ENCODE measurements around the gene MID2.
"Not testable (repeated sequence)": the region's sequence is repeated elsewhere in the genome, so short reads cannot be mapped to it uniquely, and the experiment has no call there.

Gene MID2, protein sequence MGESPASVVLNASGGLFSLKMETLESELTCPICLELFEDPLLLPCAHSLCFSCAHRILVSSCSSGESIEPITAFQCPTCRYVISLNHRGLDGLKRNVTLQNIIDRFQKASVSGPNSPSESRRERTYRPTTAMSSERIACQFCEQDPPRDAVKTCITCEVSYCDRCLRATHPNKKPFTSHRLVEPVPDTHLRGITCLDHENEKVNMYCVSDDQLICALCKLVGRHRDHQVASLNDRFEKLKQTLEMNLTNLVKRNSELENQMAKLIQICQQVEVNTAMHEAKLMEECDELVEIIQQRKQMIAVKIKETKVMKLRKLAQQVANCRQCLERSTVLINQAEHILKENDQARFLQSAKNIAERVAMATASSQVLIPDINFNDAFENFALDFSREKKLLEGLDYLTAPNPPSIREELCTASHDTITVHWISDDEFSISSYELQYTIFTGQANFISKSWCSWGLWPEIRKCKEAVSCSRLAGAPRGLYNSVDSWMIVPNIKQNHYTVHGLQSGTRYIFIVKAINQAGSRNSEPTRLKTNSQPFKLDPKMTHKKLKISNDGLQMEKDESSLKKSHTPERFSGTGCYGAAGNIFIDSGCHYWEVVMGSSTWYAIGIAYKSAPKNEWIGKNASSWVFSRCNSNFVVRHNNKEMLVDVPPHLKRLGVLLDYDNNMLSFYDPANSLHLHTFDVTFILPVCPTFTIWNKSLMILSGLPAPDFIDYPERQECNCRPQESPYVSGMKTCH

DNA sequence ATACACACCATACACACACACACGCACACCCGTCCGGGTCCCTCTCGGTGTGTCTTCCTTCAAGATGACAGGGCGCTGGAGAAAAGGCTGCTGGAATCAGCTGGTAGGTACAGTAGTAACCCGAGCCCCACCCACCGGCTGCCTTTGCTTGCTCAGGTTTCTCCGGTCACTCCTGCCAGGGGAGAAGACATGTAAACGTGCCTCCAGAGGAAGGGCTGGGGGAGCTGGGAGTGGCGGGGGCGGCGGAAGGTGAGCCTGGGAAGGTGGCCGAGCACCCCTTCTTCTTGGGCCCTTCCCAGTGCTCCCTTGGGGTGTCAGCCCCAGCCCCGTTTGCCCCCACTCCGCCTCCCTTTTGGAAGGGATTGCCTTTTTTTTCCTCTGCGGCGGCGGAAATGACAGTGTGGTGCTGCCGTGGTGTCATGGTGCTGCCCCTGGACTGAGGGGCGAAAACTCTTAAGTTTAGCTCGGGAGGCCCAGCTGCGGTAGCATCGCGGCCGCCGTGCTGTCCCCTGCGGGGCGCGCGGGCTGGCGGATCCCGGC lies at the start of gene MID2:
Gene MID2, plus strand, starts transcription at position 169 of the 540 bp plus-strand sequence. CDS start 561 bp downstream, outside the sequence.
- DNase-seq: peak; percentile 58

DNA sequence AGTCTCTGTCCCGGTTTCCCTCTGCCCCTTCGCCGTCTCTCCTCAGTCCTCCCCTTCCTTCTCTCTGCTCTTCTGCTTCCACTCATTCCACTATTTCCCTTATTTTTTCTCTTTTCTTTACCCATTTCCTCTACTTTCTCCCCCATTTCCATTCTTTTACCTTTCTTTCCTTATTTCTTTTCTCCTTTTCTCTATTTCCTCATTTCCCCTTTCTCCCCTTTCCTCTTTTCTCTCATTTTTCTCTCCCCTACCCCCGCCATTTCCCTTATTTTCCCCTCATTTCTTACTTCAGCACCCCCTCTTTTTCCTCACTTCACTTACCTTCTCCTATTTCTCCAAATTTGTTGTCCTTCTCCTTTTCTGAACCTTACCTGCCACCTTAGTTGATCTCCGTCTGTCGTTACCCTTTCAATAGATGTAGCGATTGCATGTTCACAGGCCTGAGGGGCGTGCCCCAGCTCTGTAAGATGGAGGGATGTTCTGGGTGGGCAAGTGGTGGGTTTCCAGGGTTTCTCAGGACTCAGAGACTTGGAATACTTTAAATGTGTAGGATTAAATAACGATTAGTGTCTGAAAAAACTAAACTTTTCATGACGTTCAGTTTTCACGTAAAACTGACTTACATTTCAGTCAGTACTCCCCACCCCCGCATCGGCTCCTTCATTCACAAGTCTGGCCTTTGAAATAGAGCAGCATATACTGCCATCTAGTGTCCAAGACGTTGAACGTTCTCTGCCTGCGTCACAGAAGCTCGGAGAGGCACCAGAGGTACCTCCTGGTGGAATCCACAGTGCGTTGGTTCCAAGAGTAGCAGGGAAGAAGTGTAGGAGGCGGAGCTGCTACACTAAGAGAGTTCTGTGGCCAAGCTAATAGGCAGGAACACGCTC lies 48.8 kb upstream of the MID2 start:
- peak; percentile 77 for DNase-seq

DNA sequence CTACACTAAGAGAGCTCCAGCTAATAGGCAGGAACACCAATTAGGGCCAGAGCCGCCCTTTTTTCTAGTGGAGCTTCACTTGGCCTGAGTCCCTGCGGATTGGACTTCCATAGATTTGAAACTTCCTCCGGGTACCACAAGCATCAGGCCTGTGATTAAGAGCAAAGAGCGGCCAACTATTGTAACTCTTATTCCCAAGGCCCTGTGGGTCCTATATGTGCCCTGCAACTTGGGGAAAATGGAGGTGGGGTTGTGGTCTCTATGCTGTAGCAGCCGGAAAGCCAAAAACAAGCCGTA lies 48.2 kb upstream of the MID2 start, which contains the start of gene NCBP2L:
Gene NCBP2L, plus strand, starts transcription at position 198 of the 297 bp plus-strand sequence. CDS start 16,488 bp downstream, outside the sequence.
- DNase-seq: no peak

DNA sequence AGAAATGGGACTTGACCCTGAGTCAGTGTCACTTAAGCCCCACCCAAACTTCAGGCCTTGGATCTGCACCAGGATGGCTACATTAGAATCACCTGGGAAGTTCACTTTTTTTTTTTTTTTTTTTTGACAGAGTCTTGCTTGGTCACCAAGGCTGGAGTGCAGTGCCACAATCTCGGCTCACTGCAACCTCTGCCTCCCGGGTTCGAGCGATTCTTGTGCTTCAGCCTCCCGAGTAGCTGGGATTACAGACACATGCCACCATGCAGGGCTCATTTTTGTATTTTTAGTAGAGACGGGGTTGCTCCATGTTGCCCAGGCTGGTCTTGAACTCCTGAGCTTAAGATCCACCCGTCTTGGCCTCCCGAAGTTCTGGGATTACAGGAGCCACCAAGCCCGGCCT lies 45.1 kb upstream of the MID2 start:
- no peak for DNase-seq

DNA sequence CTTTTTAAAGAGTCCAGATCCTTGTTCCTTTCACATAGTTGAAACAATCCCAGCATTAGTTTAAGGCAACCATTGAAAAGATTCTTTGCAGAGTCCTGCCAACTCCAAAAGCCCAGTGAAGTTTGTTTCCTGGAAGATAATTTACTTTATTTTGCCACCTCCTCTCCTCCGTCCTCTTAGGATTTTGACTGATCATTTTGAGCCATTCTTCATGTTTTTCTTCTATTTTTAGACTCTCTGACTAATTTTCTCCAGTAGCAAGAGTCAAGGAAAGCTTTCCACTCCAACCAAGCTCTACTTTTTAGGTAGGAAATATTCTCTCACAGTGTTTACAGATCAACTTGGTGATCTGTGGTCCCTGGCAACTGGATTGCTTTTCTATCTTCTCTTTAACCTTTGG lies 37.8 kb upstream of the MID2 start:
- DNase-seq: no peak

DNA sequence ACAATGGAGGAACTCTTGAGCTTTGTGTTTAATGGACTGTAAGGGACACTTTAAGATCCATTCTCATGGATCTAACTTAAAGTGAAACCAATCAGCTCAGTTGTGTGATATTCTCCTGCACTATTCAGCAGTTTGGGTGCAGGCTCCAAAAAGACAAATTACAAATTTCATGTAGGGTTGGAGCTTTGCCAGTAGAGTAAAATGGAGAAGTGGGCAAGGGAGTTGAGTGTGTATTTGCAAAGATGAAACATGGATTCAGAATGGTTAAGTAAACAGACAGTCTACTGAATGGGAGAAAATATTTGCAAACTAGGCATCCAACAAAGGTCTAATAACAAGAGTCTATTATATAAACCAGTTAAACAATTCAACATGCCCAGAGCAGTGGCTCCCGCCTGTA lies 21.2 kb upstream of the MID2 start:
- DNase-seq: no peak

DNA sequence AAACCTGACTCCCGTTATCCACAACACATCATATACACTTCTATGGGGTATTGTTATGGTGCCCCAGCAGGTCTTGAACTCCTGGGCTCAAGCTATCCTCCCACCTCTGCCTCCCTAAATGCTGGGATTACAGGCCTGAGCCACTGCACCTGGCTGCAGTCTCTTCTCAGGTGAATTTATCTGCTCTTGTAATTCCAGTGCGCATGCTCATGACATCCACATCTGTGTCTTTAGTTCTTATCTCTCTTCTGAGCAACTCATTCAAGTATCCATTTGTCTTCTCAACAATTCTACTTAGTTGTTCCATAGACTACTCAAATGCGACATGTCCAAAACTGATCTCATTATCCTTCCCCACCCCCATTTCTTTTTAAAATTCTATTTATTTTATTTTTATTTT lies 20.5 kb upstream of the MID2 start:
- DNase-seq: no peak

DNA sequence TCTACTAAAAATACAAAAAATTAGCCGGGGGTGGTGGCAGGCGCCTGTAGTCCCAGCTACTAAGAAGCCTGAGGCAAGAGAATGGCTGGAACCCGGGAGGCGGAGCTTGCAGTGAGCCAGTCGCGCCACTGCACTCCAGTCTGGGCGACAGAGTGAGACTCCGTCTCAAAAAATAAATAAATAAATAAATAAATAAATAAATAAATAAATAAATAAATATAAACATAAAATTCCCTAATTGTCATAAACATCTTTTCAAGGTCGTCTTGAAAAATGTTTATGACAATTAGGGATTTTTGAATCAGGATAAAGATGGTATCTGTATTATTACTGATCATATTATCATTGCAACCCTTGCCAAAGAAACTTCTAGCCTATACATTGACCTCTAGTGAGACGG lies 15.6 kb upstream of the MID2 start:
- DNase-seq: not testable (repeated sequence)

DNA sequence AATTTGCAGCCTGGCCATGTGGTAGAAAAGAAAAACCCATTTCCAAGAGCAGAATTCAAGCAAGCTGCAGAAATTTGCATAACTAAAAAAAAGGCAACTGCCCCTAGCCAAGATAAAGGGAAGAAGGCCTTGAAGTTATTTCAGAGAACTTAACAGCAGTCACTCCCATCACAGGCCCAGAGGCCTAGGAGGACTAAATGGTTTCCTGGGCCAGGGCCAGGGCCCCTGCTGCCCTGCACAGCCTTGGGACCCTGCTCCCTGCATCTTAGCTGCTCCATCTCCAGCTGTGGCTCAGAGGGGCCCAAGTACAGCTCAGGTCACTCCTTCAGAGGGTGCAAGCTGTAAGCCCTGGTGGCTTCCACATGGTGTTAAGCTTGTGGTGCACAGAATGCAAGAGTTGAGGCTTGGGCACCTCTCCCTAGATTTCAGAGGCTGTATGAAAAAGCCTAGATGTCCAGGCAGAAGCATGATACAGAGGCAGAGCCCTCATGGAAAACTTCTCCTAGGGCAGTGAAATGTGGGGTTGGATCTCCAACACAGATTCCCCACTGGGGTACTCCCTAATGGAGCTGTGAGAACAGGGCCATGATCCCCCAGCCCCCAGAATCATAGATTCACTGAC lies 6.7 kb upstream of the MID2 start:
- no peak for DNase-seq

DNA sequence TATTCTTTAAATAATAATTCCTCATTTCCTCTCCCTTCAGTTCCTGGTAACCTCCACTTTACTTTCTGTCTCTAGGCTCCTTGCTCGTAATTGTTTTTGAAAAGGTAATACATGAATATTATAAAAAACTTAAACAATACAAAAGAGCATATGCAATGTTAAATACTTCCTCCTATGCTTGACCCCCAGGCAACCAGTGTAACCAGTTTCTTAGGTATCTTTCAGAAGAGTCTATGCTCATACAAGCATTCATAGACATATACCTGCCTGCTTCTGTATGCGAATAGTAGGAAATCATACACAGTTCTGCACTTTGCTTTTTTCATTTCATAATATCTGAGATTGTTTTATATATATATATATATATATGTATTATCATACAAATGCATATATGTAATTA lies 2.6 kb upstream of the MID2 start:
- DNase-seq: no peak

DNA sequence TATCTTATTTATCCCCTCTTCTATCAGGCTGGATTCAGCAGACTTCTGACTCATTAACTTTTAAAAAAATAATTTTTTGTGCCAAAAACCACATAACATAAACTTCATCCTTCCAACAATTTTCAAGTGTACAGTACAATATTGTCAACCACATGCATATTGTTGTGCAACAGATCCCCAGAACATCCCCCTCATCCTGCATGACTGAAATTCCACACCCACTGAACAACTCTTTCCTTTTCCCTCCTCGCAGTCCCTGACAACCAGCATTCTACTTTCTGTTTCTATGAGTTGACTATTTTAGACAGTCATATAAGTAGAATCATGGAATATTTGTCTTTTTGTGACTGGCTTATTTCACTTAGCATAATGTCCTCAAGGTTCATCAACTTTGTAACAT lies 2.2 kb upstream of the MID2 start:
- no peak for DNase-seq

DNA sequence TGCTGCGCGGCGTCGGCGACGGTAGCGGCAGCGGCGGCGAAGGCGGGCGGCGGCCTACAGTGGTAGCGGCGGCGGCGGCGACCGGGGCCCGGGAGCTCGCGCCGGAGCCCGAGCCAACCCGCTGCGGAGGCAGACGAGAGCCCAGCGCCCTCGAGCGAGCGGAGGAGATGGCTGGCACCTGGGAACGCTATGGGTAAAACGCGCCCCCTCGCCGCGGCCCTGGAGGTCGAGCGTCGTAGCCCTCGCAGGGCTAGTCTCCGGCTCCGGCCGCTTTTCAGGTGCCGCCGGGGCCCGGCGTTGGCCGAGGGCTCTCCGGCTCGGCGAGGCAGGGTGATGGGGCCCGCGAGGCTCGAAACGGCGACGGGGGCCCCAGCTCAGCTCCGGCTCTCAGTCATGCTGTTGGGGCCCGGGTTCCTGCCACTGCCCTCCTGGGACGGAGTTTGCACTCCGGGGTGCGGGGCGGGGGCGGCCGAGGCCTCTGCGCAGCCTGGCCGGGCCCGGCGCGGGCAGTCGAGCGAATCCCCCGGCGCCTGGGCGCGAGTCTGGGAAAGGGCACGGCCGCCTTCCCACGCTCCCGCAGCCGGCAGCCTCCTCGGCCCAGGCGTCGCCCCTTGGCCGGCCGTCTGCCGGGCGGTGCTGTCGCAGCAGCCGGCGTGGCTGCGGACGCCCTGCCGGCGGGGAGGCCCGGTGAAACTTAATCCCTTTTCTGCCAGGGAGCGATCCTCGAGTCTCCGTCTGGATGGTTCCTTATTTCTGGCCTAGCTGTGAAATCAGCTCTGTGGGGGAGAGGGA lies 768 bp downstream of the MID2 start:
- DNase-seq: peak; percentile 37

DNA sequence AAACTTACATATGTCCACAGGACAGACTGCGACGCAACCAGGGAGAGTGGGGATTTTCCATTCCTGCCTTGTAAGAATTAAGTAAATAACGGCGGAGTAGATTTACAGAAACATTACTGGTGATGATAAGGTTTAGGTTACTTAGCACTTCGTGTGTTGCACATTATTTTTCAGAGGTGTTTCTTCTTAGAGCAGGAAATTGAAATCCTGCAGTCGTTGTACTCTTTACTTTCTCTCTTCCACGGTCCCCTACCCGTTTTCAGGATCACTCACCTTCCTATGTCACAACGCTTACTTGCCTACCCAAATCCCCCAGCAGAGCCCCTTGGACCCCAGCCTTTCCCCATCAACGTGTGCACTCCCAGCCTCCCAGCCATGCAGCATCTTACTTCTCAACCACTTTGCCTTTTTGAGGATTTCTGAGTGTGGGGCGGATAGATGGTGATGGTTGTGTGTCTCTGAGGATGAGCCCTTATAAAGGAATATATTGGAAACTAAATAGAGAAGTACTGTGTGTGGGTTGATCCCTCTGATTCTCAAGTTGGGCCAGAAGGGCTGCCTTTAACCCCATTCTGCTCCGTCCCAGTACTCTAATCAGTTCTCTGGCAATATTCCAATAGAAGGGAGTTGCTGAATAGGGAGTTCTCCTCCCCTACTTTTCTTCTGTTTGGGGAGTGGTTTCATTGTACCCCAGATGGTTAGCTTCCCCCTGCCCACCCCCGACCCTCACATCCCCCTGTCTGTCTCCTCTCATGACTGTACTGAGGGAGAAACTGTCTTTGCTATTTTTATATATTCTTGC lies 1.6 kb downstream of the MID2 start:
- no peak for DNase-seq

DNA sequence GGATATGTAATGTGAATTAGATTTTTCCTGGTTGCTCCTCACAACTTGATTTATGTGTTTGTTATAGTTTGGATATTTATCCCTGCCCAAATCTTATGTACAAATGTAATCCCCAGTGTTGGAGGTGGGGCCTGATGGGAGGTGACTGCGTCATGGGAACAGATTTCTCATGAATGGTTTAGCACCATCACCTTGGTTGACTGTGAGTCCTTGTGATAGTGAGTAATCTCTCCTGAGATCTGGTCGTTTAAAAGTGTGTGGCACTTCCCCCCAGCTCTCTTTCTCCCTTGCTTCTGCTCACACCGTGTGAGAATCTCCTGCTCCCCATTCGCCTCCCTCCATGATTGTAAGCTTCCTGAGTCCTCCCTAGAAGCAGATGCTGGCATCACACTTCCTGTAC lies 2.2 kb downstream of the MID2 start:
- no peak for DNase-seq

DNA sequence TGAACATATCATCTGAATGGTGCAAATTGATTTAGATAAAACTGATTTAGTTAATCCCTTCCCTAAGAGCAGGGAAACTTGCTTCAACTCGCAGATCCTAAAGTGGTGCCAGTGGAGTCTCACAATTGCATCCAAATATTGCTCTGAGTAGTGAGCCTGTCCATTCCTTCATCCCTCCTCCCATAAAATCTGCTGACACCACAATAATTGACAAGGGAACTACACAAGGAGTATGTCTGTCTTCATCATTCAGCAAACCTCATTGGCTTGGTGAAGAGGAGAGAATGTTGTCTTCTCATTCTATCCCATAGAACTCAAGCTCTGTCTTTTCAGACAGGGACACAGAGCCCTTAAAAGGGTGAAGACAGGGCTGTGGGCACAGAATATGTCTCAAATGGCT lies 4.2 kb downstream of the MID2 start:
- no peak for DNase-seq

DNA sequence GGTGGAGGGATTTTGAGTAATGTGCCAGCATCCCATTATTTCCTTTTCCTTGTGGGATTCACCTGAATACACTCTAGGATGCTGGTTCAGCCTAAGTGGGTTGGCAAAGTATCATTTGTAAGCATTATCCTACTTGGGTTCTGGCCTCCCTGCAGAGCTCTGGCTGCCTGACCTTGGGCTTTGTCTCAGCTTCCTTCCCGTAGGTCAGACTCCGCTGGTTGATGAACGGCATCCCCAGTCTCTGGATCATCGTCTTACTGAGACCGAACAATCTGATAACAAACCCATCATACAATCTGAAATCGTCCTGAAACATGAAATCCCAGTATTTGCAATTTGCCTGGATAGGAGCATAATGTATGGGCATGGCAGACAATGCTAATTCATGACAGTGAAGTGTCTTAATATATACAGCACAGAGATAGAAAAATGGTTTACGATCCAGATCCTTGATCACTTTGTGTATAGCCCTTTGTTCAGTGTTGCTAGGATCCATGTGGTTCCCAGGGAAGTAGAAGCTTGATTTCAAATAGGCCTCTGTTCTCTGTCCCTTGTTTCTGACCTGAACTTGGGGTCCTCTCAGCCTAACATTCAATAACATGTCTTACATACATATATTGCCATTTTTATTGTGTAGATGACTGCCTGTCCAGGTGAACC lies 5.5 kb downstream of the MID2 start:
- no peak for DNase-seq

DNA sequence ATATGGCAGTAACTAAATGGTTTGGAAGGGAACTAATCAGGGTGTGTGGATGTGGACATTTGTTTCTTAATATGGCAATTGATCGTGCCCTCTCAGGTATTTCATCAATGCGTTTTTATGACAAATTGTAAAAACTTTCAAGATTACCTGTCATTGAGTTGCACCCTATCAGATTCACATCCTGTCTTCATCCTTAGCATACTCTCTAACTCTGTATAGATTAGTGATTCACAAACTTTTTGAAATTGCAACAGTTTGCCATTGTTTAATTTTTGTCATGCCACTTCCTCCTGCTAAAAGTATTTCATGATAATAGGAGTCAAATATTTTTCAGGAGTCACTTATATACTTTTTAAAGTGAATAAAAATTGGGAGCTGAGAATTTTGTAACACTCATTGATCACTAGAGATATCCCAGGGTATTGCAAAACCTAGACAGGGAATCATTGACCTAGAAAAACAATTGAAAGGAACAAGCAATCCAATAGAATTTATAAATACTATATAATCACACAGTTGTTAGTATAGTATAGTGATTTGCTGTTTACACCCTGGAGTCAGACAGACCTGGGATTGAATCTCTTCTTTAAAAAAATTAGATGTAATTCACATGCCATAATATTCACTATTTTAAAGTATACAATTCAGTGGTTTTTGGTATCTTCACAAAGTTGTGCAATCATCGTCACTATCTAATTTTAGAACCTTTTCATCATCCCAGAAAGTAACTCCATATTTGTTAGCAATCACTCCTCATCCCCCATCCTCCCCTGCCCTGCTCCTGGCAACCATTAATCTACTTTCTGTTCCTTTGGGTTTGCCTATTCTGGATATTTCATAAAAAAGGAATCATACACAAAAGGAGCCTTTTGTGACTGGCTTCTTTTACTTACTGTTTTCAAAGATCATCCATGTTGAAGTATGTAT lies 8.9 kb downstream of the MID2 start:
- no peak for DNase-seq

DNA sequence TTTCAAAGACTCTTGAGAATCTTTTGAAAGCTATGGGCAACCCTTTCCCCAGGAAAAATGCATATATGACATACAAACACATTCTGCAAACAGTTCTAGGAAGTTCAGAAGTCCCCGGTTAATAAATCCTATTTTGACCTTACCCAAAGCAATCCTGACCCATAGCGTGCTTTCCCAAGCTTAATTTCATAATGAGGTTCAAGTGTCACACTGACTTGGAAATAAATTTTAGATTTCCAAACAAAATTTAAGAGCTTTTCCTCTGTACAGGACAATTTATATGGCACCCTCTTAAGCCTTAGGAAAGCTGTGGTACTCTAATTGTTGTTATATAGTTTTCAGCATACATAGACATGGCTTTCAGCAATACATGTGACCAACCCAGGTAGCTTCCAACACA lies 11.3 kb downstream of the MID2 start:
- DNase-seq: no peak

DNA sequence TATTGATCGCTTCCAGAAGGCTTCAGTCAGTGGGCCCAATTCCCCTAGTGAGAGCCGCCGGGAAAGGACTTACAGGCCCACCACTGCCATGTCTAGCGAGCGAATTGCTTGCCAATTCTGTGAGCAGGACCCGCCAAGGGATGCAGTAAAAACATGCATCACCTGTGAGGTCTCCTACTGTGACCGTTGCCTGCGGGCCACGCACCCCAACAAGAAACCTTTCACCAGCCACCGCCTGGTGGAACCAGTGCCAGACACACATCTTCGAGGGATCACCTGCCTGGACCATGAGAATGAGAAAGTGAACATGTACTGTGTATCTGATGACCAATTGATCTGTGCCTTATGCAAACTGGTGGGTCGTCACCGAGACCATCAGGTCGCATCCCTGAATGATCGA lies 15.3 kb downstream of the MID2 start:
- DNase-seq: no peak
